DOHH2 (cell line): ENCODE data around the gene EIPR1.

Experiments
- H3F3A ChIP-seq: fragments of 200-600 bp; sonication (generic), shearing (Covaris generic); 2 replicates; pipeline ENCODE4 v1.6.0; 2016; ENCODE audit warnings: antibody characterized with exemption, mild to moderate bottlenecking; ENCODE audit not compliant: control insufficient read depth, insufficient read depth
- H3K27ac ChIP-seq: fragments of 200-600 bp; sonication (generic); 2 replicates; pipeline ENCODE4 v1.5.1; 2014; ENCODE audit warnings: low read depth, mild to moderate bottlenecking, low read length, moderate library complexity
- H3K27me3 ChIP-seq: fragments of 200-600 bp; sonication (generic); 2 replicates; pipeline ENCODE4 v1.6.1; 2014; ENCODE audit warnings: mild to moderate bottlenecking, low read length, mixed read lengths; ENCODE audit not compliant: control insufficient read depth
- H3K36me3 ChIP-seq: fragments of 200-600 bp; sonication (generic); 2 replicates; pipeline ENCODE4 v1.6.1; 2014; ENCODE audit warnings: mild to moderate bottlenecking, low read length, moderate library complexity, mixed read lengths; ENCODE audit not compliant: control insufficient read depth
- H3K4me1 ChIP-seq: fragments of 200-600 bp; sonication (generic); 2 replicates; pipeline ENCODE4 v1.6.1; 2014; ENCODE audit warnings: mild to moderate bottlenecking, low read length, mixed read lengths; ENCODE audit not compliant: control insufficient read depth
- H3K4me2 ChIP-seq: fragments of 200-600 bp; sonication (generic); 2 replicates; pipeline ENCODE4 v1.6.0; 2014; ENCODE audit warnings: mild to moderate bottlenecking, low read length, moderate library complexity
- H3K4me3 ChIP-seq: fragments of 200-600 bp; sonication (generic); 2 replicates; pipeline ENCODE4 v1.5.1; 2014; ENCODE audit warnings: mild to moderate bottlenecking, low read length, mixed read lengths
- H3K79me2 ChIP-seq: fragments of 200-600 bp; sonication (generic); 2 replicates; pipeline ENCODE4 v1.6.1; 2014; ENCODE audit warnings: mild to moderate bottlenecking, low read length, mixed read lengths; ENCODE audit not compliant: control insufficient read depth
- H3K9me2 ChIP-seq: fragments of 200-600 bp; sonication (generic); replicated peaks from 2 replicates; pipeline ENCODE4 v1.6.1; 2014; ENCODE audit warnings: mild to moderate bottlenecking, low read length, mixed read lengths; ENCODE audit not compliant: control insufficient read depth
- H3K9me3 ChIP-seq: fragments of 200-600 bp; sonication (generic); 2 replicates; pipeline ENCODE4 v1.6.1; 2014; ENCODE audit warnings: antibody characterized with exemption, low read length, mixed read lengths; ENCODE audit not compliant: control insufficient read depth, insufficient read depth
- H4K20me1 ChIP-seq: fragments of 200-600 bp; sonication (generic); 2 replicates; pipeline ENCODE4 v1.6.0; 2014; ENCODE audit warnings: low read depth, mild to moderate bottlenecking, antibody characterized with exemption, low read length, moderate library complexity; ENCODE audit not compliant: control insufficient read depth, insufficient read depth
- EZH2phosphoT487 ChIP-seq: fragments of 200-600 bp; sonication (generic); IDR thresholded peaks from 2 replicates; pipeline ENCODE4 v1.6.1; 2017; ENCODE audit warnings: borderline replicate concordance, mild to moderate bottlenecking, antibody characterized with exemption, low read length, moderate library complexity, mixed read lengths
- TF ChIP-seq, protein P1 (sequence below): fragments of 200-600 bp; sonication (generic); IDR thresholded peaks from one replicate; pipeline ENCODE4 v1.5.1; 2014; ENCODE audit warnings: antibody characterized with exemption, mild to moderate bottlenecking, low read depth, low read length; ENCODE audit not compliant: poor library complexity, severe bottlenecking

Gene EIPR1

DNA sequence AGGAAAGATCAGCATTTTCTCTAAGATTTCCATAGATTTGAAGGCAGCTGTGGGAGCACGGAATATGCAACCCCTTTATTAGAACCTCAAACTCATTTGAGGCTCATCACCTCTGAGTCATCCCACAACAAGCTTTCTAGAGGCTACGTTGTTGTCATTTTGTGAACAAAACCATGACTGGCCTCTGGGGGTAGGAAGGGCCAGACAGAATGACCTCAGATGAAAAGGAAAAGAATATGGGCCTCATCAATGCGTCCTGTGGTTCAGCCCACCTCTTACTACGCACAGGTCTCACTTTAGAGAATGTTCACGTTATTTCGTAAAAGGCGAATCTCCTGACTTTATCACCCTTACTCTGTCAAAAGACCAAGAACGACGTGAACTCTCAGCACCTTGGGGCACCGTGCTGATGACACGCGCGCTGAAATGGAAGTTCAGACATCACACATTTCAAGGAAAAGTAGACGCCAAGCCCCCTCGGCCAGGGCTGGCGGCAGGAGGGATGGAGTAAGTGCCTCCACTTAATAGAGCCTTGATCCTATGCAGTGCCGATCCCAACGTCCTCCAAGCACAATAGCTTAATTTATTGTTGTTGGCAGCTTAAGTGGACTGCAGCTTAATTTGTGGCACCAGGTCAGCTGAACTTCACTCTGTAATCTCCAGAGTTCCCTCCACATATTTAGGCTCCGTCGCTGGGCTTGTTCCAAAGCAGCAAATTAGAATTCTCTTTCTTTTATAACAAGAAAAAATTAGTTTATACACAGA lies 208.3 kb downstream of the EIPR1 start:
- Histone ChIP-seq H3K4me3 (no peak overlapping the region), H3K9me3 (no peaks in the 10 kb centered on the region), H3K79me2 (no peaks in the 10 kb centered on the region), H3F3A (no peaks in the 10 kb centered on the region), H3K27ac (no peak overlapping the region), H3K9me2 (no peaks in the 10 kb centered on the region), H3K27me3 (no peaks in the 10 kb centered on the region), H4K20me1 (no peaks in the 10 kb centered on the region; the same call in 1 of the 2 replicates), H3K4me2 (no peak overlapping the region), H3K36me3 (no peaks in the 10 kb centered on the region), H3K4me1 (no peaks in the 10 kb centered on the region)
- TF ChIP-seq, protein P1, sequence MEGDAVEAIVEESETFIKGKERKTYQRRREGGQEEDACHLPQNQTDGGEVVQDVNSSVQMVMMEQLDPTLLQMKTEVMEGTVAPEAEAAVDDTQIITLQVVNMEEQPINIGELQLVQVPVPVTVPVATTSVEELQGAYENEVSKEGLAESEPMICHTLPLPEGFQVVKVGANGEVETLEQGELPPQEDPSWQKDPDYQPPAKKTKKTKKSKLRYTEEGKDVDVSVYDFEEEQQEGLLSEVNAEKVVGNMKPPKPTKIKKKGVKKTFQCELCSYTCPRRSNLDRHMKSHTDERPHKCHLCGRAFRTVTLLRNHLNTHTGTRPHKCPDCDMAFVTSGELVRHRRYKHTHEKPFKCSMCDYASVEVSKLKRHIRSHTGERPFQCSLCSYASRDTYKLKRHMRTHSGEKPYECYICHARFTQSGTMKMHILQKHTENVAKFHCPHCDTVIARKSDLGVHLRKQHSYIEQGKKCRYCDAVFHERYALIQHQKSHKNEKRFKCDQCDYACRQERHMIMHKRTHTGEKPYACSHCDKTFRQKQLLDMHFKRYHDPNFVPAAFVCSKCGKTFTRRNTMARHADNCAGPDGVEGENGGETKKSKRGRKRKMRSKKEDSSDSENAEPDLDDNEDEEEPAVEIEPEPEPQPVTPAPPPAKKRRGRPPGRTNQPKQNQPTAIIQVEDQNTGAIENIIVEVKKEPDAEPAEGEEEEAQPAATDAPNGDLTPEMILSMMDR: no peak
- no peak for TF ChIP-seq EZH2phosphoT487

DNA sequence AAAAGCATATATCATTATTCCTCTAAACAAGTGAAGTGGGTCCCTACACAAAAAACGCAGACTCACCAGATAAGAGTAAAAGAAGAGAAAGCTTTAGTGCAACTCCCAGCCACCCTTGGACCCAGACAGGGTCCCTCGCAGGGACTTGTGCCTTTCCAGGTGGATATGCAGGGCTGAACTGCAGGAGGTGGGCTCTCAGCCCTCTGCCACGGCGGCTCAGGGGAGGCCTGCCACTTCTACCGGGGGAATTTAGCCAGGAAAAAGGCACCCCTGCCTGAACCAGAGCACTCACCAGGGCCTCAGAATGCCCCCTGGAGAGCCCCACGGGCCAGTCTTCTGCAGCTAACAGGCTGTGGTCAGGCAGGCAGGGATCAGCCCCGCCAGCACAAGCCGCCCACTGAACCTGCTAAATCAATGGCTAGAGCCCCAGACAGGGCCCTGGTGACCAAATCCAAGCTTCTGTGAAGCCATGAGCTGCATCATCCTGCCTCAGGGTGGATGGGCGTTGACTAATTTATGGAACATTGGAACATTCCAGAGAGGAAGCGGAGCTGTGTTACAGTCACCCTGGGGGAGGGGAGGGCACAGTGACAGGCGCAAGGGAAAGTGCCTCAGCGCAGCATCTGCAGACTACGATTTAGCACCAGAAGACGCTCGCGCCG lies 209.3 kb downstream of the EIPR1 start:
- H3K9me2 ChIP-seq: no peaks in the 10 kb centered on the region
- no peak overlapping the region for H3K4me3 ChIP-seq
- no peaks in the 10 kb centered on the region for H3K4me1 ChIP-seq
- H3K4me2 ChIP-seq: no peak overlapping the region
- no peak overlapping the region for H3K27ac ChIP-seq
- H3K36me3 ChIP-seq: no peaks in the 10 kb centered on the region
- no peak for TF ChIP-seq EZH2phosphoT487
- TF ChIP-seq, protein P1: no peak
- no peaks in the 10 kb centered on the region for H3K9me3 ChIP-seq
- no peaks in the 10 kb centered on the region for H3K27me3 ChIP-seq
- no peaks in the 10 kb centered on the region for H4K20me1 ChIP-seq
- H3K79me2 ChIP-seq: no peaks in the 10 kb centered on the region
- H3F3A ChIP-seq: no peaks in the 10 kb centered on the region

DNA sequence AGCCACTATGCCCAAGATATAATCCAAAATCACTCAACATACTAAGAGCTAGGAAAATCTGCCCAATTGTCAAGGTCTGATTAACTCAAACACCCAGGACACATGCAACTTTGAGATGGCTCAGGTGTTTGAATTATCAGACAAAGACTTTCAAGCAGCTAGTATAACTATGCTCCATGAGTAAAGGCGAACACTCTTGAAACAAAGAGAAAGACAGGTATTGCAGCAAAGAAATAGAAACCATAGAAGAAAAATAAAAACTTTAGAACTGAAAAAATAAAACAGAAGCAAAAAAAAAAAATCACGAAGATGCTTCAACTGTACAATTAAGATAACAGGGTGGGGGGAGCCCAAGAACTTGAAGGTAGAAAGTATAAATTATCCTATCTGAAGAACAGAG lies 214.2 kb downstream of the EIPR1 start:
- Histone ChIP-seq H3K9me3 (no peaks in the 10 kb centered on the region), H3K36me3 (no peaks in the 10 kb centered on the region), H3K4me1 (no peaks in the 10 kb centered on the region), H3K27me3 (no peaks in the 10 kb centered on the region), H3F3A (no peaks in the 10 kb centered on the region), H3K4me3 (no peak overlapping the region), H3K4me2 (no peak overlapping the region), H3K9me2 (no peaks in the 10 kb centered on the region), H4K20me1 (no peaks in the 10 kb centered on the region), H3K27ac (no peak overlapping the region), H3K79me2 (no peaks in the 10 kb centered on the region)
- TF ChIP-seq EZH2phosphoT487: no peak
- TF ChIP-seq, protein P1: no peak
